IPS-11a (cell line): ENCODE results near the gene EML2.
"Not testable (repeated sequence)": the region's sequence is repeated elsewhere in the genome, so short reads cannot be mapped to it uniquely, and the experiment has no call there.

Experiments used
- H3K4me3 ChIP-seq: one replicate; pipeline ENCODE4 v1.5.1; 2013; ENCODE audit warnings: low read depth, low read length, control low read depth

EML2 gene

DNA sequence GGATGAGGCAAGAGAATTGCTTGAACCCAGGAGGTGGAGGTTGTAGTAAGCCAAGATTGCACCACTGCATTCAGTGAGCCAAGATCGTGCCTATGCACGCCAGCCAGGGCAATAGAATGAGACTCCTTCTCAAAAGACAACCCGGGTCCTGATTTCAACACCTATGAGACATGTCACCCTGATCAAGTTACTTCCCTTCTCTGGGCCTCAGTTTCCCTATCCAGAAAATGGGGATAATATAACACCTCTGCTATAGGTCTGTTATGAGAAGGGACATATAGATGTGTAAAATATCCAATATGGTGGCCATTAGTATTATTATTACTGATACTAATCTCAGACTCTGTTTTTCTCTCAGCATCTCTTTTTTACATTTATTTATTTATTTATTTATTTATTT lies 15.9 kb upstream of the EML2 start:
- no peak overlapping the region for H3K4me3 ChIP-seq

GRCh38 chr19:45653634-45654033 lies 14.4 kb upstream of the EML2 start:
- H3K4me3 ChIP-seq: no peak overlapping the region

DNA sequence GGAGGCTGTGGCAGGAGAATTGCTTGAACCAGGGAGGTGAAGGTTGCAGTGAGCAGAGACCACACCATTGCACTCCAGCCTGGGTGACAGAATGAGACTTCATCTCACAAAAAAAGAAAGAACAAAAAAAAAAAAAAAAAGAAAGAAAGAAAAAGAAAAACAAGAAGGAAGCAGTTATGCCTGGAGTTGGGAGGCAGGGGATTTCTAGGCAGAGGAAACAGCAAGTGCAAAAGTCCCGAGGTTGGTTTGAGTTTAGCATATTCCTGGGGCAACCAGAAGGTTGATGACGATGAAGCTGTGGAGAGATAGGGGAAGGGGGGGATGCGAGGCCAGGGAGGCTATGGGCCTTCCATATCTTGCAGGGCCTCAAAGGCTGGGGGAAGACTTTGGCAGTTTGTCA lies 11.5 kb upstream of the EML2 start:
- no peak overlapping the region for H3K4me3 ChIP-seq

DNA sequence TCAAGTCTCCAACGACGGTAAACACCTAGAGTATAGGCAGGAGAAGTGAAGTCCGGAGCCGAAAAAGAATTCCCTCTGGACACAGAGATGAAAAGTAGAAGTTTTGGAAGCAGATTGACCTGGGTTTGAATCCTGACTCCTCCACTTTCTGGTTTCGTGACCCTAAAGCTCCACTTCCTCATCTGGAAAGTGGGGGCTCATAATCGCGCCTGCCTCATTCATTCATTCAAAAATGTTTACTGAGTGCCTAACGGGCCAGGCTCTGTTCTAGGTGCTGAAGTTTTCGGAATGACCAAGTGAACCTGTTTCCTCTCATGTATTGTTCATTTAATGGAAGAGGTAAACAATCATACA lies 7.1 kb upstream of the EML2 start:
- H3K4me3 ChIP-seq: no peak overlapping the region

DNA sequence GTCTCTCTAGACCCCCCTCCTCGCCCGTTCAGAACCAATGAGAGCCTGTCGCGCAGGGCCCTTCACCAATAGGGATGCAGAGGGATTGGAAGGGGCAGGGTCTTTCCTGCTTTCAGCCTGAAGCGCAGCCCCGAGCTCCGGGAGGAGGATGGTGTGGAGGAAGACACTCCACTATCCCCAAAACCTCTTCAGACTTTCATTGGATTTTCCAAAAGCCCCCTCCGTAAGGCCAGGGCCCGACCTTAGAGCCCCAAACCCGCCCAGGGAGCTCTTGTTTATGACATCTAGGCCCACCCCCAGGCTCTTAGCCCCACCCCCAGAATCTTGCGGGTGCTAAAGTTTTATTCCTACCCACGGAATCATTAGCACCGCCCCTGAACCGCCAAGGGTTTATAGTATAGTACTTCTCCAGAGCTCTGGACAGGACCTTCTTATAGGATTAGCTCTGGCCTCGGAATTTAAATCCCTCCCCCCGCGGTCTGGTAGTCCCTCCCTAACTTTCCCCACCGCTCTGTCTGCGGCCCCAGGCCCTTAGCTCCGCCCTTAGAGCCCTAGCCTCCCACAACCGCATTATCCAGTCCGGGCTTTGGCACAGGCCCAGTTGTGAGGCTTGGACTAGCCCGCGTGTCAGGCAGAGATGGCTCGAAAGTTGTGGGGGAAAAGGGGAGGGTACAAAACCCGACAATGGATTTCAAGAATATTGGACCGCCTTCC lies 6.6 kb upstream of the EML2 start:
- peak overlapping the region; percentile 17 for H3K4me3 ChIP-seq

- no peak overlapping the region for H3K4me3 ChIP-seq
Observed at GRCh38 chr19:45645068-45645630, 6.0 kb upstream of the EML2 start.

GRCh38 chr19:45643927-45644771 lies 5.0 kb upstream of the EML2 start:
- peak overlapping the region; percentile 60 for H3K4me3 ChIP-seq

- peak overlapping the region; percentile 60 for H3K4me3 ChIP-seq
Observed at GRCh38 chr19:45643024-45643926, 4.1 kb upstream of the EML2 start.

- peak overlapping the region; percentile 25 for H3K4me3 ChIP-seq
Observed at GRCh38 chr19:45641274-45642105, 2.3 kb upstream of the EML2 start.

GRCh38 chr19:45640849-45641273 lies 1.7 kb upstream of the EML2 start:
- peak overlapping the region; percentile 8 for H3K4me3 ChIP-seq

DNA sequence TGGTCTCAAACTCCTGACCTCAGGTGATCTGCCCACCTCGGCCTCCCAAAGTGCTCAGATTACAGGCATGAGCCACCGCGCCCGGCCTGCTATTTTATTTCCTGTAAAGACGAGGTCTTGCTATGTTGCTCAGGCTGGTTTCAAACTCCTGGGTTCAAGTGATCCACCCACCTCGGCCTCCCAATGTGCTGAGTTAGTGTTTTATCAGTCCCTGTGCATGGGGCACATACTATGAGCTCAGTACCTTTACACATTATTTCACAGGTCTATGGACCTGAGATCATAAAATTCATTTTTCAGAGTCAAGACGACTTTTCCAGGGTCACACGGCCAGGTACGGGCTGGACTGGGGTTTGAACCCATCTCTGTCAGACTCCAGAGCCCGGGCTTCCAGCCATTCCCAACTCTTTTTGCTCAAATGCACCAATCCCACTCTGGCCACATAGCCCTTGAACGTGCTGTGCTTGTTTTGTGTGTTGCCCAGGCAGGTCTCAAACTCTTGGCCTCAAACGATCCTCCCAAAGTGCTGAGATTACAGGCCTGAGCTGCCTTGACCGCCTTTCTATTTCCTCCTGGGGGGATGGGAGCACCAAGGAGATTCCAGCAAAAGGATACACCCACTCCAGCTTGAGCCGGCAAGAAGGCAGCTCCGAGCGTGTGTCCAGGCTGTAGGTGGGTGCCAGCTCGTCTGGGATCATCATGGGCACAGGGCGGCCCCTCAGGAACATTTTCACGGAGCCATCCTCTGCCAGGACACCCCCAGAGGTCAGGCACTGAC lies 1.1 kb downstream of the EML2 start:
- H3K4me3 ChIP-seq: peak overlapping the region; percentile 54

GRCh38 chr19:45636902-45637301 lies 2.3 kb downstream of the EML2 start:
- H3K4me3 ChIP-seq: no peak overlapping the region

- no peak overlapping the region for H3K4me3 ChIP-seq
Observed at GRCh38 chr19:45636275-45636674, 2.9 kb downstream of the EML2 start.

- no peak overlapping the region for H3K4me3 ChIP-seq
Observed at GRCh38 chr19:45632468-45633196, 6.6 kb downstream of the EML2 start.

- no peak overlapping the region for H3K4me3 ChIP-seq
Observed at GRCh38 chr19:45630463-45630862, 8.7 kb downstream of the EML2 start.

- no peak overlapping the region for H3K4me3 ChIP-seq
Observed at GRCh38 chr19:45629704-45630103, 9.5 kb downstream of the EML2 start.

GRCh38 chr19:45628219-45628618 lies 11.0 kb downstream of the EML2 start:
- not testable (repeated sequence) for H3K4me3 ChIP-seq

DNA sequence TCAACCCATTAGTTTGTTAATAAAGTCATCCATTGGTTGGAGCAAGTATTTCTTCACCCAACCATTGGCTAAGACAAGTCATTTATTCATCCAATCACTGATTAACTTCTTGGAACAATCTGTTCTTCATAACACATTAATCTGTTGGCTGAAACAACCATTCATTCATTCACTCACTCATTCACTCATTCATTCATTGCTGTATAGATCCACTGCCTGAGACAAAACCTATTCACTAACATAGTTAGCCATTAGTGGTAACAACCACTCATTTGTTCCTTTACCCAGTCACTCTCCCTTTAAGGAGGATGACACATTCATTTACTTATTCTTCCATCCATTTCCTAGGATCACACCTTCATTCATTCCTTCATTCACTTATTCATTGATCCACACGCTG lies 15.2 kb downstream of the EML2 start:
- H3K4me3 ChIP-seq: no peak overlapping the region
